ENCODE measurements around the gene VPS18. TPM values are rescaled to one million over a fixed set of nuclear protein-coding genes. Genes with fewer than 3 reads are reported as not detected.

The VPS18 gene
- polyA plus RNA-seq, 1 donor: 19.5 TPM

- Histone ChIP-seq H3K36me3 (ENCODE audit: control insufficient read depth, insufficient read depth, low read length) (no peaks in the 10 kb centered on the region), H3K4me3 (ENCODE audit: low read length) (no peak overlapping the region), H3K27me3 (ENCODE audit: control insufficient read depth, insufficient read depth, low read length) (no peaks in the 10 kb centered on the region), H3K27ac (ENCODE audit: low read length) (no peak overlapping the region), H3K4me1 (ENCODE audit: control insufficient read depth, insufficient read depth, low read length) (peaks cover 27% of the 10 kb centered on the region), H3K9me3 (ENCODE audit: control insufficient read depth, low read depth, low read length) (no peaks in the 10 kb centered on the region)
- no CpG with 5 or more reads among the region's 11 CpGs for WGBS (ENCODE audit: insufficient coverage, low lambda C conversion rate)
- DNase-seq: no peak
Observed at GRCh38 chr15:40944510-40945296, 50.5 kb downstream of the VPS18 start.

GRCh38 chr15:40948706-40949473, 54.6 kb downstream of the VPS18 start:
- no peak for DNase-seq
- peak overlapping the region; percentile 56 for H3K27ac ChIP-seq (ENCODE audit: low read length)

GRCh38 chr15:40949756-40950207, 55.5 kb downstream of the VPS18 start:
- peak; percentile 78 to 88 for DNase-seq
- H3K9me3 ChIP-seq (ENCODE audit: control insufficient read depth, low read depth, low read length): no peaks in the 10 kb centered on the region
- WGBS (ENCODE audit: insufficient coverage, low lambda C conversion rate): 7% methylated on average over 3 of the region's 7 CpGs
- peak overlapping the region; percentile 56 for H3K27ac ChIP-seq (ENCODE audit: low read length)
- H3K4me1 ChIP-seq (ENCODE audit: control insufficient read depth, insufficient read depth, low read length): peaks cover 10% of the 10 kb centered on the region
- no peaks in the 10 kb centered on the region for H3K36me3 ChIP-seq (ENCODE audit: control insufficient read depth, insufficient read depth, low read length)
- no peak overlapping the region for H3K4me3 ChIP-seq (ENCODE audit: low read length)
- no peaks in the 10 kb centered on the region for H3K27me3 ChIP-seq (ENCODE audit: control insufficient read depth, insufficient read depth, low read length)

More at GRCh38 chr15:40948706-40949473, 54.6 kb downstream of the VPS18 start:
- H3K9me3 ChIP-seq (ENCODE audit: control insufficient read depth, low read depth, low read length): no peaks in the 10 kb centered on the region
- no peaks in the 10 kb centered on the region for H3K27me3 ChIP-seq (ENCODE audit: control insufficient read depth, insufficient read depth, low read length)
- peaks cover 10% of the 10 kb centered on the region for H3K4me1 ChIP-seq (ENCODE audit: control insufficient read depth, insufficient read depth, low read length)
- no peaks in the 10 kb centered on the region for H3K36me3 ChIP-seq (ENCODE audit: control insufficient read depth, insufficient read depth, low read length)
- 100% methylated on average over 1 of the region's 21 CpGs for WGBS (ENCODE audit: insufficient coverage, low lambda C conversion rate)
- no peak overlapping the region for H3K4me3 ChIP-seq (ENCODE audit: low read length)

- Histone ChIP-seq H3K36me3 (ENCODE audit: control insufficient read depth, insufficient read depth, low read length) (no peaks in the 10 kb centered on the region), H3K4me1 (ENCODE audit: control insufficient read depth, insufficient read depth, low read length) (peaks cover 10% of the 10 kb centered on the region), H3K27ac (ENCODE audit: low read length) (no peak overlapping the region), H3K9me3 (ENCODE audit: control insufficient read depth, low read depth, low read length) (no peaks in the 10 kb centered on the region), H3K4me3 (ENCODE audit: low read length) (no peak overlapping the region), H3K27me3 (ENCODE audit: control insufficient read depth, insufficient read depth, low read length) (no peaks in the 10 kb centered on the region)
- DNase-seq: no peak
- 100% methylated on average over 2 of the region's 4 CpGs for whole genome bisulfite sequencing (ENCODE audit: insufficient coverage, low lambda C conversion rate)
Observed at GRCh38 chr15:40951764-40952163, 57.5 kb downstream of the VPS18 start.

GRCh38 chr15:40952301-40952900, 58.2 kb downstream of the VPS18 start:
- no peak for DNase-seq
- Histone ChIP-seq H3K9me3 (ENCODE audit: control insufficient read depth, low read depth, low read length) (no peaks in the 10 kb centered on the region), H3K27ac (ENCODE audit: low read length) (peak overlapping the region; percentile 58), H3K4me3 (ENCODE audit: low read length) (peak overlapping the region; percentile 65), H3K27me3 (ENCODE audit: control insufficient read depth, insufficient read depth, low read length) (no peaks in the 10 kb centered on the region), H3K4me1 (ENCODE audit: control insufficient read depth, insufficient read depth, low read length) (peaks cover 10% of the 10 kb centered on the region), H3K36me3 (ENCODE audit: control insufficient read depth, insufficient read depth, low read length) (no peaks in the 10 kb centered on the region)
- no CpG with 5 or more reads among the region's 23 CpGs for WGBS (ENCODE audit: insufficient coverage, low lambda C conversion rate)

GRCh38 chr15:40952901-40953712, 58.9 kb downstream of the VPS18 start, which contains the start of gene CHAC1:
CHAC1 (plus strand) TSS chr15:40953471; CDS start chr15:40953584, 113 bp downstream.
- Histone ChIP-seq H3K27ac (ENCODE audit: low read length) (peak within 1 kb of the TSS; percentile 58), H3K9me3 (ENCODE audit: control insufficient read depth, low read depth, low read length) (no peaks in the 10 kb centered on the region), H3K4me1 (ENCODE audit: control insufficient read depth, insufficient read depth, low read length) (peaks cover 10% of the 10 kb centered on the region), H3K4me3 (ENCODE audit: low read length) (peak within 1 kb of the TSS; percentile 65), H3K36me3 (ENCODE audit: control insufficient read depth, insufficient read depth, low read length) (no peaks in the 10 kb centered on the region), H3K27me3 (ENCODE audit: control insufficient read depth, insufficient read depth, low read length) (no peaks in the 10 kb centered on the region)
- peak; percentile 96 to 98 for DNase-seq
- no CpG with 5 or more reads among the region's 72 CpGs for WGBS (ENCODE audit: insufficient coverage, low lambda C conversion rate)

Other genes with a start within 250 kb of the VPS18 start
- gene RAD51, start 199.3 kb upstream of the VPS18 start, polyA plus RNA-seq: 8.1 TPM
- gene RMDN3, start 139.2 kb upstream of the VPS18 start, polyA plus RNA-seq: 79.8 TPM
- gene GCHFR, start 130.4 kb upstream of the VPS18 start, polyA plus RNA-seq: 182 TPM
- gene C15orf62, start 124.5 kb upstream of the VPS18 start, polyA plus RNA-seq: 5.4 TPM
- 25.6 TPM for gene ZFYVE19, start 87.4 kb upstream of the VPS18 start, polyA plus RNA-seq
- gene DNAJC17, start 87.0 kb upstream of the VPS18 start, polyA plus RNA-seq: 40.9 TPM
- gene PPP1R14D, start 65.7 kb upstream of the VPS18 start, polyA plus RNA-seq: 14.0 TPM
- gene SPINT1, start 50.4 kb upstream of the VPS18 start, polyA plus RNA-seq: 166 TPM
- 0.54 TPM for gene RHOV, start 20.2 kb upstream of the VPS18 start, polyA plus RNA-seq
- 12.3 TPM for gene DLL4, start 34.9 kb downstream of the VPS18 start, polyA plus RNA-seq
- gene CHAC1, start 59.0 kb downstream of the VPS18 start, polyA plus RNA-seq: 1.4 TPM
- gene INO80, start 221.8 kb downstream of the VPS18 start, polyA plus RNA-seq: 18.2 TPM

All from large intestine (tissue), 3 donors.